GM21390 (cell line): ENCODE data around the gene TFEB.

ENCODE experiments used
- ATAC-seq: cut with Tn5 transposase; IDR thresholded peaks from one replicate; pipeline ENCODE4 v1.9.1; 2021; ENCODE audit not compliant: unreplicated experiment

Gene TFEB

DNA sequence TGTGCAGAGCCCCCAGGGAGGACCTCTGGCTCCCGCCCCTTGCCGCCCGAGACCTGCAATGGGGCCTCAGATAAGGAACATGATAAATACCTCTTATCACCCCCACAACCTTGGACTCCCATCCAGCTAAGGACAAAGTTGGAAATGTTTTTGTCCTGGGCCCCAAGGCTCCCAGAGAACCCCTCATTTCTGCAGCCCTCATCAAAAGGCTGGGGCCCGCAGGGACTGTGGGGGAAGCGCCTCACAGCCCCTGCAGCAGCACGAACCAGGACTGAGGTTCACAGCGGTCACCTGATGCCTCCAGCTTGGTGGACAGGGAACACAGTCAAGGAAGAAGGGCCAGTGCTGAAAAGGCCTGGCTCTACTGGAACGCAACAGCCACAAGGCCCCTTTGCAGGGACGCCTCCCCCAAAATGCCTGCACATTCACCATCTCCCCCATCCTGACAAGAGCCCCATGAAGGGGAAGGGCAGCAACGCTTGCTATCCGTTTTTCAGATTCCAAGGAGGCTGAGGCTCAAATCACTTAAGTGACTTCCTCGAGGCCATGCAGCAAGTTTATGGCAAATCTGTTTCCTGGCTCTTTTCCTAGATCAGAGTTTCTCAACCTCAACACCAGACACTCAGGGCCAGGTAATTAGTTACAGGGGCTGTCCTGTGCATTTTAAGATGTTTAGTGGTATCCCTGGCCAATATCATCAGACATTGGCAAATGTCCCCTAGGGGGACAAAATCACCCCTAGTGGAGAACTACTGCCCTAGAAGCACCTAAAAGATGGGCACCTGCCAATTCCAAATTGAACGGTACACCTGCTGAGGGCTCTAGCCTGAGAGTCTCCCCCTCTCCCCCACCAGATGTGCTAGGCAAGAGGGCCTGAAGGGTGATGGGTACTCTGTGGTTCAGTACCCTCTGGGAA, 10.6 kb downstream of the TFEB start:
- no peak for ATAC-seq

DNA sequence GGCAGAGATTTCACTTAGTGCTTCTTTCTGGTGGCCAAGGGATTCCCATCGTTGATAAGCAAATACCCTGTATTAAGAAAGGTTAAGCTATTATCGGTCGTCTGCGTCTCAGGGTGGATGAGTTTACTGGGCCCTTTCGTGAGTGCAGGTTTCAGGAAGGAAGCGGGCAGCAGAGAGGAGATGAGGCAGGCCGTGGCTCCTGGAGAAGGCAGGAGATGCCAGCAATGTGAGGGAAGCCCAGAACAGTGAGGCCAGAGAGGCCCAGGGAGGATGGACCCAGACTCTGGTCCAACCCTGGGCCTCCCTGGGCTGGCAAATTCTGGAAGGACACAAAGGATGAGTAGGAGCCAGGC, 11.2 kb downstream of the TFEB start:
- no peak for ATAC-seq

GRCh38 chr6:41723530-41724227, 11.7 kb downstream of the TFEB start:
- peak; percentile 76 for ATAC-seq

DNA sequence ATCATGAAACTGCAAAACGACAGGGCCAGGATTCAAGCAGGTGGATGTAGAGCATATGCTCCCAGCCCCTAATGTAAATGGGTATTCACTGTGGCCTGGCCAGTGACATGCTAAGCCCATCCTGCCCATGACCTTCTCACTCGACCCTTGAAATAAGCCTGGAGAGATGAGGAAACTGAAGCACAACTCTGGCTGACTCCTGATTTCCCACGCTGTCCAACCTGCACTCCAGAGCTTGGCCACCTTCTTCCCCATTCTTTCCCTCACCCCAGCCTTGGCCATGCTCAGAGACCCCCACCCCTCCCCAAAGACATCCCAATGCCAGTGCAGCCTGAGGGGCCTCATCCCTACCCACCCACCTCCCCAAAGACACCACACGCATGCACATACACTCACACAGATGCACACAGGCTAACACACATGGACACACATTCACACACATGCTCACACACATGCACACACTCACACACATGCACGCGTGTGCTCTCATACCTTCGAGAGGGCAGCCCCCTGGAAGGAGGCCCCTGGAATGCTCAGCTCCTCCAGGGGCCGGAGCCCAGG, 12.4 kb downstream of the TFEB start:
- no peak for ATAC-seq

GRCh38 chr6:41721414-41721813, 14.0 kb downstream of the TFEB start:
- ATAC-seq = no peak

DNA sequence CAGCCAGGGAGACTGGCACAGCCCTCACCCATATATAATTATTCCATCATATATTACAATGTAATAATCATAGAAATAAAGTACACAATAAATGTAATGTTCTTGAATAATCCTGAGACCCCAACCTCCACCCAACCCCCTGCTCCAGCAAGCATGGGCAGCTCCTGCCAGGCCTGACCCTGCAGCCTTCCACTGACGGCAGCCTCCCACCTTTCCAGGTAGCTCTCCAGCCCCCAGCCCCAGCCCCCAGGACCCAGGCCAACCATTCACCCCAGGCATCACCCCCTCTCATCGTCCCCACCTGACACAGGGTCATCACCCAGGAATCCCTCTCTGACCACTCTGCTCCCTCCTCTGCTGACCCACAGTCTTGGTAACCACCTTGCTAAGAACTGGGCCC, 14.6 kb downstream of the TFEB start:
- ATAC-seq = no peak

- no peak for ATAC-seq
Observed at GRCh38 chr6:41720262-41720620, 15.2 kb downstream of the TFEB start.

- no peak for ATAC-seq
Observed at GRCh38 chr6:41719436-41720261, 15.8 kb downstream of the TFEB start.

DNA sequence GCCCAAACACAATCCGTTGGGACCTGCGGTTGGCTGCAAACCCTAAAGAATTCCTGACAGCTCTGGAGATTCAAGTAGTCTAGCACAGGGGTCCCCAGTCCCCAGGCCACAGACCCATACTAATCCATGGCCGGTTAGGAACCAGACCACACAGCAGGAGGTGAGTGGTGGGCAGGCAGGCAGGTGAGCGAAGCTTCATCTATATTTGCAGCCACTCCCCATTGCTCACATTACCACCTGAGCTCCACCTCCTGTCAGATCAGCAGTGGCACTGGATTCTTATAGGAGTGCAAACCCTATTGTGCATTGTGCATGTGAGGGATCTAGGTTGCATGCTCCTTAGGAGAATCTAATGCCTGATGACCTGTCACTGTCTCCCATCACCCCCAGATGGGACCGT, 16.6 kb downstream of the TFEB start:
- ATAC-seq = no peak

DNA sequence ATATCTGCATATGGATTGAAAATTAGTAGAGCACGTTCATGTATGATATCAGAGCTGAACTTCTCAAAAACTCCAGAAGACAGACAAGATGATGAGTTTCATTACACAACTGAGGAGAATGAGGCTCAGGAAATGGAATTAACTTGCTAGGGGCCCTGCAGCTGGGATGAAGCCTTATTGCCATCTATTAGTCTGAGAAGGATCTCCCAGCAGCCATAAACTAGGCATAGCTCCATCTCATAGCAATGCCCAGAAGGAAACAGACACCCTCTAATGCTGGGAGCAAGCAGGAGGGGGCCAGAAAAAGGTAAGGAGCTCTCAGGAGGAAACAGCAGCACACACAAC, 18.0 kb downstream of the TFEB start:
- no peak for ATAC-seq

DNA sequence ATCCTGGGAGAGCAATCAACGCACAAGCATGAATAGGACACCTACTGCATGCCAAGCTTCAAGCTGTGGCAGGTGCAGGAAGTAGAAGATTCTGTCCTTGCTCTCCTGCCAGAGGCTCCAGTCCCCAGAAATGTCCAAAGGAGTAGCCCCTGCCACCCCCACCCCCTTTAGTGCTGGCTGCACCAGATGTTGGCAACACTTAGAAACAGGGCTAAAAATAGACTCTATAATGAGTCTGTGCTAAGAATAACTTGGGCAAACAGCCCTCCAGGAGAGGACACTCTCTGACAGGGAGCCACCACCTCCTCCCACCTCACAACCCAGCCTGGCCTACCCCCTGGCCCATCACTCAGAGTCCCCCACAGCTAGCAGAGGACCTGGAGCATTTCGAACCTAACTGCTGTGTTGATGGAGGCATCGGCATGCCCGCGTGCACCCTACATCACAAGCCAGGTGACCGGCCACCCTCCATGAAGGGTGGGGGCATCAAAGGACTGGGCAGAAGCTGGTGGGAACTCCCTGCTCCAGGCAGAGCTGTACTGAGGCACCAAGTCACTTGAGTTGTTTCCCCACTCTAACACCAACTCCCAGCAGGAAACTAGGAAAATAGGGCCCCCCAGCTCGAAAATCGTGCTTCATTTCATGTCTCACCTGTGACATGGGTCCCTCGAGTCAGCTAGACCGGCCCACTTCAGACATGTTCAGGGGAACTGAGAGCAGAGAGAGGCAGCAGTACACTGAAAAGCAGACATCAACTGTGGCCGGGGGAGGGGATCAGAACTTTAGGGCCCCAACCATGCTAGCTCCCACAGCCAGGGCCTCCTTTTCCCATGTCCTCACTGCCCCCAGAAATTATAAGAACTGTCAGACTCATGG, 18.7 kb downstream of the TFEB start:
- ATAC-seq = no peak

DNA sequence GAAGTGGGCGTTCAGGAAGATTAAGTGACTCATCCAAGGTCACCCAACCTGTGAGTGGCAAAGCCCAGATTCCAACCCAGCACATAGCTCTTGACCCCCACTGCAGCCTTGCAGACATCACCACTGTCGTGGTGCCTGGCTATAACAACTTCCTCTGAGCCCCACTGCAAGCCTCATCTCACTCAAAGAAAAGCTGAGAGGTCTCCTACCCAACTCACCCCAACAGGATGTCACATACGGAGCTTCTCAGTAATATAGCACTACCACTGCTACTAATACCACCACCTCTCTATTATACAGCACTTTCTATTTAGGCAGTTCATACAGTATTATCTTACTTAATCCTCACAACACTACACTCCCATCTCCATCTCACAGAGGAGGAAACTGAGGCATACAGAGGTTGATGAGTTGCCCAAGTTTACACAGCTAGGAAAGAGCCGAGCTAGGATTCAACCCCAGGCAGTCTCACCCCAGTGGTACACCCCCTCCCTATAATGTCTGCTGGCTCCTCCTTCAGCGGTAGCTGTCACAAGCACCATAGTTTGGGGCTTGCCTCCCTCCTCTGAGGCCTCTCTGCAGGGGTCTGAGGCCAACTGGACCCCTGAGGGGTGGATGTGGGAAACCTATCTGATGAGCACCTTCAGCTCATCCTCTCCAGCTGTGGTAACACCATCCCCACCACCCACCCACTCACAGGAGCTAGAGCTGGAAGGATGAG, 19.5 kb downstream of the TFEB start:
- ATAC-seq = no peak

GRCh38 chr6:41714556-41715273, 20.7 kb downstream of the TFEB start:
- no peak for ATAC-seq

- ATAC-seq = peak; percentile 47
Observed at GRCh38 chr6:41713650-41714291, 21.6 kb downstream of the TFEB start.

DNA sequence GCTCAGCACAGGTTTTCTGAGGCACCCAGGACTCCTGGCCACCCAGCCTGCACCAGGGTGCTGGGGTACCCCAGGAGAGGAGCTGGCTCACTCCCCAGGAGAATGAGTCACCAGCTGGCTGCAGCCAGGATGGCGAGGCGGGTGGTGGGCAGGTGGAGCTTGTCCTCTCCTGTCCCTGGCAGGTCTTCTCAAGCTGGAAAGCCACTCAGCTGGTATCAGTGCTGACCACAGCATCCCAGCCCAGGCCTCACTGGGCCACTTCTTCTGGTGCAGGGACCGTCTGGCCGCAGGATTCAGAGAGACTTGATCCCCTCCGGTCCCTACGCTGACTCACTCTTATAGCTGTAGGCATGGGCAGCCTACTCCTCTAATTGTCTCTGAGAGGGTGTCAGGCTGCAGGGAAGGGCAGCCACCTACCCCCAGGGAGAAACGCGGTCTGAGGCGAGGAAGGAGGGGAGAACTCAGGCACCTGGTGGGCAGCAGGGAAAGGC, 22.2 kb downstream of the TFEB start:
- ATAC-seq = peak; percentile 25

DNA sequence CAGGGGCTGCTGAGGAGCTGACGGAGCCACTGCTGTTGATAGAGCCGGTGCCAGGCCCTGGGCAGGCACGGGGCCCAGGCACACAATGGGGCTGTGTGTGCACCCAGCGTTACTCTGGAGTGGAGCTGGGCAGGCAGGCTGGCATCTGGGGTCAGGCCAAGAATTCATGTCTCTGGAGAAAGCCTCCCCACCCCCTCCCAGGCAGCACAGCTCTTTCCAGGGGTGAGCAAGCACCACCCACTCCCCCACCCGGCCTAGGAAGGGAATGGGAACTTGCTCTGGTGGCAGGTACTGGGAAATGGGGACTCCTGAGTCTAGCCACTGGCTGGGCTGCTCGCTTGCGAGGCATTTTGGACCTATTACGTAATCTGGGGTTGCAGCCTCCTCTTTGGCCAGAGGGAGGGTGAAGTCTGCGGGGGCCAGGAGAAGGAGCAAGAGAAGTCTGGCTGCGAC, 22.7 kb downstream of the TFEB start:
- no peak for ATAC-seq

DNA sequence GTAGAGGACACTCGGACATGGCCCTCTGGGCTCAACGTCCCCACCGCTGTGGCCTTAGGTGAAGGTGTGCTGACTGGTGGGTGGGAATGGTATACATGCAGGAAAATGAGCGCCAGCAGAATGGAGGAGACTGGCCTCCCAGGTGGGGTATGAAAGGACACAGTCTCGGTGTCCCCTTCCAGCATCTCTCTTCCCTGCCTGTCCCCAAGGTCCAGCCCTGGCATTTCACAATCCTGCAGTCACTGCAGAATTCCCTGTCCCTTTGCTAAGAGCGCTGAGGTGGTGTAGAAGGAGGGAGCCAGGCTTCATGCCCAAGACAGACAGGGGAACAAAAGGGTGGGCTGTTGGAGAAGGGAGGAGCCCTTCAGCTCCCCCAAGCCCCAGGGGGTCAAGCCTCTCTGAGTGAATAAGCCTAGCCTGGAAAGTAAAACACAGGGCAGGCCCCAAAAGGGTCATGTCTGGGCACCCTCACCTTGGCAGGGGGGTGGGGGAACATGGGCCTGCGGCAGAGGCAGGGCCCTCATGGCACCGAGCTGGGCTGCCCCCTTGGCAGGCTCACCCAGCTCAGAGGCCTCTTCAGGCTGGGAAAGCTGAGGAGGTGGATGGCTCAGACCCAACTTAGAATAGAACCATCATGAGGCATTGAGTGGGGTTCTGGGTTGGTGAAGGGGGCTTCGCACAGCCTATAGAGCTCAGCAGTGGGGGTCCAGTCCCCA, 23.9 kb downstream of the TFEB start:
- ATAC-seq = no peak

- no peak for ATAC-seq
Observed at GRCh38 chr6:41709375-41709774, 26.0 kb downstream of the TFEB start.
